ENCODE data around the gene CCDC188.

DNA sequence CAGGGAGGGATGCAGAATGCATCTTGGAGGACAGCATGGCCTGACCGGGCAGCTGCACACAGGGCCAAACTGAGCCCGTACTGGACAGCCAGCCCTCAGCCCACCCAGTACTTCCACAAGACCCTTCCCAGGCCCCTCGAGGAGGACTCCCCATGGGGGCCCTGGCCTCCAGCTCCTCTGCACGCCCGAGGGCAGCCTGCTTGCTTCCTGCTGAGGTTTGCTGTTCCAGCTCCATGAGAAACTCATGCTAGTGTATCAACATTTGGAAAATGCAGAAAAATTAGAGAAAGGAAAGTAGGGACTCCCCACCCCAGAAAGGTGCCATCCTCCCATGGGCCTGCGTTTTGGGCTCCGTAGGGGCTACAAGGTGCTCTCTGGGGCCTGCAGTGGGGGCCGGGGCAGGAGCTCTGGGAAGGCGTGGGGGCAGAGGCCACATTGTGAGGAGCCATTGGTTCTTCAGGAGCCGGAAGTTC lies 21.3 kb upstream of the CCDC188 start:
- no peak for TF ChIP-seq EZH2 (IDR thresholded peaks at IDR 0.05; ENCODE audit: low read depth)
- TF ChIP-seq, protein P1, sequence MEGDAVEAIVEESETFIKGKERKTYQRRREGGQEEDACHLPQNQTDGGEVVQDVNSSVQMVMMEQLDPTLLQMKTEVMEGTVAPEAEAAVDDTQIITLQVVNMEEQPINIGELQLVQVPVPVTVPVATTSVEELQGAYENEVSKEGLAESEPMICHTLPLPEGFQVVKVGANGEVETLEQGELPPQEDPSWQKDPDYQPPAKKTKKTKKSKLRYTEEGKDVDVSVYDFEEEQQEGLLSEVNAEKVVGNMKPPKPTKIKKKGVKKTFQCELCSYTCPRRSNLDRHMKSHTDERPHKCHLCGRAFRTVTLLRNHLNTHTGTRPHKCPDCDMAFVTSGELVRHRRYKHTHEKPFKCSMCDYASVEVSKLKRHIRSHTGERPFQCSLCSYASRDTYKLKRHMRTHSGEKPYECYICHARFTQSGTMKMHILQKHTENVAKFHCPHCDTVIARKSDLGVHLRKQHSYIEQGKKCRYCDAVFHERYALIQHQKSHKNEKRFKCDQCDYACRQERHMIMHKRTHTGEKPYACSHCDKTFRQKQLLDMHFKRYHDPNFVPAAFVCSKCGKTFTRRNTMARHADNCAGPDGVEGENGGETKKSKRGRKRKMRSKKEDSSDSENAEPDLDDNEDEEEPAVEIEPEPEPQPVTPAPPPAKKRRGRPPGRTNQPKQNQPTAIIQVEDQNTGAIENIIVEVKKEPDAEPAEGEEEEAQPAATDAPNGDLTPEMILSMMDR (conservative IDR thresholded peaks at IDR 0.05): no peak
